Left lung (tissue), 10 donors: ENCODE data around the gene CCDC186. TPM values are rescaled to one million over a fixed set of nuclear protein-coding genes. Genes with fewer than 3 reads are reported as not detected.

Source experiments
- ATAC-seq: fragments of 200-7000 bp; cut with Tn5 transposase; one replicate; pipeline ENCODE4 v1.9.1; 2020; ENCODE audit warnings: moderate library complexity
- DNase-seq, 4 donors: peaks; one replicate each; pipeline ENCODE4 v3.0.0-alpha.2; 2013 to 2020
- H3K27ac ChIP-seq, 2 donors: fragments of 200-600 bp; sonication (generic) in 1 of 2; one replicate each; pipeline versions ENCODE4 v1.5.0 to v1.8.0; 2020 to 2021
- H3K27me3 ChIP-seq, 2 donors: fragments of 200-600 bp; sonication (generic) in 1 of 2; one replicate each; pipeline versions ENCODE4 v1.5.0 to v1.8.0; 2020 to 2021
- H3K36me3 ChIP-seq, 2 donors: fragments of 200-600 bp; sonication (generic) in 1 of 2; one replicate each; pipeline versions ENCODE4 v1.5.0 to v1.8.0; 2020 to 2021
- H3K4me1 ChIP-seq, 2 donors: fragments of 200-600 bp; one replicate each; pipeline ENCODE4 v1.8.0; 2021
- H3K4me3 ChIP-seq, 2 donors: fragments of 200-600 bp; sonication (generic) in 1 of 2; one replicate each; pipeline versions ENCODE4 v1.5.0 to v1.8.0; 2020 to 2021; ENCODE audit warnings: mild to moderate bottlenecking in 1 of 2
- H3K9me3 ChIP-seq, 2 donors: fragments of 200-600 bp; sonication (generic) in 1 of 2; one replicate each; pipeline versions ENCODE4 v1.5.0 to v1.8.0; 2020 to 2021
- intact Hi-C, 2 donors: fragments of 100-400 bp; cut with DNase I; formaldehyde crosslinking; loops; one replicate each; pipeline versions ENCODE4 v1.11.2 to v1.14.2; 2022
- polyA plus RNA-seq, 6 donors: library from polyadenylated mRNA; unstranded; fragments of 120-200 nt; gene quantifications; one replicate each; pipeline ENCODE4 v1.2.1, GENCODE V29; 2013; ENCODE audit not compliant: insufficient read length in 6 of 6
- total RNA-seq, 2 donors: library from RNA; stranded (reverse); fragmentation: NEBNext Ultra II Directional; extraction: Animal tissue kit (Norgen Biotek cat#: 25700); gene quantifications; one replicate each; pipeline ENCODE4 v1.2.1, GENCODE V29; 2021
- TF ChIP-seq, protein P1 (sequence below), 2 donors: fragments of 200-600 bp; sonication (generic) in 1 of 2; IDR thresholded peaks; one replicate each; pipeline versions ENCODE4 v1.5.0 to v1.8.0; 2021; ENCODE audit warnings: antibody characterized with exemption in 2 of 2
- donor health status: DM: no; HTN: yes; CAD: no.
- donor health status: DM: no; HTN: no; CAD: no.

The CCDC186 gene
- total and polyA plus RNA-seq, 8 donors, result 25.2 to 46.6 (median 36.0) TPM

DNA sequence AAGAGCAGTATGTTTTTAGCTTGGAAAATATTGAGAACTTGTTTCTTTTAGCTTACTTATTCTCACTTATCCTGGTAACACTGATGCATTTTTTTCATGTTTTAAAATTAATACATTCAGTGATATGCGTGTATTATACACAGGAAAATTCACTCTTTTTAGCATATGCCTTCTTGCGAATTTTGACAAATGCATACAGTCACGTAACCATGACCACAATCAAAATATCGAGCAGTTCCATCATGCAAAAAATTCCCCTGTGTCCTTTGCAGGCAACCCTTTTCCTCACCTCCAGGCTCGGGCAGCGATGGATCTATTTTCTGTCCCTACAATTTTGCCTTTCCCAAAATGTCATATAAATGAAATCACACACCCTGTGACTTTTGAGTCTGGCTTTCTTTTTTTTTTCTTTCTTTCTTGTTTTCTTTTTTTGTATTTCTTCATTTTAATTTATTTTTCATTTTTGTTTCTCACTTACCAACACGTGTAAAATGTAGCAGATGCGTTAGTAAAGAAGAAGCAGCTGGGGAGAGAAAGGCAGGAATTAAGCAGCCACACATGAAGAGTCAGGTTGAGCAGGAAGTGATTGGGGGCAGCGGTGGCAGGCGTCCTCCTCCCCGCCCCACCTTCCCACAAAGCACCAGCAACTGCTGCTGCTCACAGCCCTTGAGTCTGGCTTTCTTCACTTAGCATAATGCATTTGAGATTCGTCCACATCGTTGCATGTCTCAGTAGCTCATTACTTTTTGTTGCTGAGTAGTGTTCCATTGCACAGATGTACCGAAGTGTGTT, 100.4 kb downstream of the CCDC186 start:
- DNase-seq (no peak), ATAC-seq (no peak)
- Histone ChIP-seq H3K4me1 (no peaks in the 10 kb centered on the region), H3K27ac (no peak overlapping the region), H3K9me3 (no peaks in the 10 kb centered on the region), H3K36me3 (no peaks in the 10 kb centered on the region), H3K27me3 (no peaks in the 10 kb centered on the region), H3K4me3 (no peak overlapping the region)
- TF ChIP-seq, protein P1, sequence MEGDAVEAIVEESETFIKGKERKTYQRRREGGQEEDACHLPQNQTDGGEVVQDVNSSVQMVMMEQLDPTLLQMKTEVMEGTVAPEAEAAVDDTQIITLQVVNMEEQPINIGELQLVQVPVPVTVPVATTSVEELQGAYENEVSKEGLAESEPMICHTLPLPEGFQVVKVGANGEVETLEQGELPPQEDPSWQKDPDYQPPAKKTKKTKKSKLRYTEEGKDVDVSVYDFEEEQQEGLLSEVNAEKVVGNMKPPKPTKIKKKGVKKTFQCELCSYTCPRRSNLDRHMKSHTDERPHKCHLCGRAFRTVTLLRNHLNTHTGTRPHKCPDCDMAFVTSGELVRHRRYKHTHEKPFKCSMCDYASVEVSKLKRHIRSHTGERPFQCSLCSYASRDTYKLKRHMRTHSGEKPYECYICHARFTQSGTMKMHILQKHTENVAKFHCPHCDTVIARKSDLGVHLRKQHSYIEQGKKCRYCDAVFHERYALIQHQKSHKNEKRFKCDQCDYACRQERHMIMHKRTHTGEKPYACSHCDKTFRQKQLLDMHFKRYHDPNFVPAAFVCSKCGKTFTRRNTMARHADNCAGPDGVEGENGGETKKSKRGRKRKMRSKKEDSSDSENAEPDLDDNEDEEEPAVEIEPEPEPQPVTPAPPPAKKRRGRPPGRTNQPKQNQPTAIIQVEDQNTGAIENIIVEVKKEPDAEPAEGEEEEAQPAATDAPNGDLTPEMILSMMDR (IDR thresholded peaks at IDR 0.05), result no peak
- intact Hi-C loops, result no loop called here

DNA sequence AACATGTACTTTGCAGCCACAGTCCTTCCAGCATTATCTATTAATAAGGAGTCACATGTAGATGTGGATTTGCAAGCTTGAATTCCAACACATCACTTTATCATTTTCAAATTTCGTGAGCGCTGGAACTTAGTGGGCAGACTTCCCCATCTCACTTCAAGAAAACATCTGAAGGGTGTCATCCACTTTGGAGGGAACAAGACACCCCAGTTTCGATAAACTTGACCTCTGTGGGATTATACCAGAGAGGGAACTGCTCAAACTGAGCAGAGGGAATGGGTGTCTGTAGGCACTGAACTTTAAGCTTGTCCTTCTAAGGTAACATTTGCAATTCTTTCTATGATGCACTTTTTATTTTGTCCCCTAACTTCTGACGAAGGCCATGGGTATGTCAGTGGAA, 102.8 kb downstream of the CCDC186 start:
- H3K4me1 ChIP-seq, result no peaks in the 10 kb centered on the region
- DNase-seq, result no peak
- H3K4me3 ChIP-seq, result no peak overlapping the region
- intact Hi-C loops, result no loop called here
- no peak overlapping the region for H3K27ac ChIP-seq
- no peaks in the 10 kb centered on the region for H3K27me3 ChIP-seq
- H3K9me3 ChIP-seq, result no peaks in the 10 kb centered on the region
- H3K36me3 ChIP-seq, result no peaks in the 10 kb centered on the region
- TF ChIP-seq, protein P1 (IDR thresholded peaks at IDR 0.05), result no peak
- ATAC-seq, result no peak

Other genes starting within 250 kb of the CCDC186 start
- 10 to 100 TPM; 11.7 to 15.4 TPM for gene ADRB1, start 130.3 kb downstream of the CCDC186 start, total RNA-seq
- gene ADRB1, start 130.3 kb downstream of the CCDC186 start, polyA plus RNA-seq, result 1 to 10 TPM; 1.2 to 3.9 (median 3.1) TPM
- gene TDRD1, start 5.2 kb upstream of the CCDC186 start, total RNA-seq, result under 1 TPM; 0.17 to 0.29 TPM
- gene TDRD1, start 5.2 kb upstream of the CCDC186 start, polyA plus RNA-seq, result under 1 TPM; 0.15 to 0.50 (median 0.20) TPM
- 10 to 100 TPM in 1 of 2 donors, 1 to 10 TPM in 1; 9.5 to 18.9 TPM for gene VWA2, start 65.1 kb upstream of the CCDC186 start, total RNA-seq
- 10 to 100 TPM; 25.3 to 31.4 (median 28.7) TPM for gene VWA2, start 65.1 kb upstream of the CCDC186 start, polyA plus RNA-seq
- 1 to 10 TPM; 6.4 to 6.7 TPM for gene AFAP1L2, start 230.3 kb upstream of the CCDC186 start, total RNA-seq
- gene AFAP1L2, start 230.3 kb upstream of the CCDC186 start, polyA plus RNA-seq, result 10 to 100 TPM; 31.8 to 43.3 (median 34.9) TPM